Parathyroid adenoma (tissue), 2 donors: ENCODE measurements around the gene PROKR2.

Experiments
- H2AFZ ChIP-seq: fragments of 300-600 bp; sonication (generic); one replicate; pipeline ENCODE4 v1.7.0; 2017; ENCODE audit warnings: antibody characterized with exemption, mild to moderate bottlenecking
- H3K27ac ChIP-seq: fragments of 300-600 bp; sonication (generic); one replicate; pipeline ENCODE4 v1.7.0; 2017
- H3K27me3 ChIP-seq: fragments of 300-600 bp; sonication (generic); one replicate; pipeline ENCODE4 v1.7.0; 2017; ENCODE audit warnings: low read length; ENCODE audit not compliant: control insufficient read depth, insufficient read depth
- H3K36me3 ChIP-seq: fragments of 300-600 bp; sonication (generic); one replicate; pipeline ENCODE4 v1.7.0; 2017; ENCODE audit warnings: low read length; ENCODE audit not compliant: control insufficient read depth, insufficient read depth
- H3K4me1 ChIP-seq: fragments of 300-600 bp; sonication (generic); one replicate; pipeline ENCODE4 v1.7.0; 2017; ENCODE audit warnings: control low read depth
- H3K4me2 ChIP-seq: fragments of 300-600 bp; sonication (generic); one replicate; pipeline ENCODE4 v1.7.0; 2017; ENCODE audit warnings: low read length
- H3K4me3 ChIP-seq: fragments of 300-600 bp; sonication (generic); one replicate; pipeline ENCODE4 v1.7.0; 2017; ENCODE audit warnings: low read depth, low read length
- H3K79me2 ChIP-seq: fragments of 300-600 bp; sonication (generic); one replicate; pipeline ENCODE4 v1.7.0; 2017; ENCODE audit warnings: control low read depth
- H3K9ac ChIP-seq: fragments of 300-600 bp; sonication (generic); one replicate; pipeline ENCODE4 v1.7.0; 2017; ENCODE audit warnings: mild to moderate bottlenecking
- H3K9me3 ChIP-seq: fragments of 300-600 bp; sonication (generic); one replicate; pipeline ENCODE4 v1.7.0; 2017; ENCODE audit warnings: low read length; ENCODE audit not compliant: control insufficient read depth
- CTCF ChIP-seq: fragments of 300-600 bp; sonication (generic); IDR thresholded peaks from one replicate; pipeline ENCODE4 v1.7.0; 2017; ENCODE audit warnings: antibody characterized with exemption, mild to moderate bottlenecking
- donor health status: primary hyperparathyroidism.

Gene PROKR2

GRCh38 chr20:5316188-5317158 lies at the start of gene PROKR2:
Gene PROKR2 (minus strand): TSS chr20:5316954. CDS start chr20:5314369, 2,585 bp downstream.
- no peaks in the 10 kb centered on the region for H3K4me1 ChIP-seq
- no peak within 1 kb of the TSS for H3K27ac ChIP-seq
- peak within 1 kb of the TSS; percentile 31 for H3K4me3 ChIP-seq
- no peak within 1 kb of the TSS for H2AFZ ChIP-seq
- peaks cover 5% of the 10 kb centered on the region for H3K27me3 ChIP-seq
- H3K9ac ChIP-seq = no peak within 1 kb of the TSS
- no peaks in the 10 kb centered on the region for H3K79me2 ChIP-seq
- no peaks in the 10 kb centered on the region for H3K36me3 ChIP-seq
- H3K4me2 ChIP-seq = peak within 1 kb of the TSS; percentile 38
- H3K9me3 ChIP-seq = no peaks in the 10 kb centered on the region
- TF ChIP-seq CTCF = no peak

- Histone ChIP-seq H3K4me2 (no peak overlapping the region), H2AFZ (no peak overlapping the region), H3K36me3 (no peaks in the 10 kb centered on the region), H3K4me3 (no peak overlapping the region), H3K9me3 (peaks cover 6% of the 10 kb centered on the region), H3K9ac (no peak overlapping the region), H3K27me3 (no peaks in the 10 kb centered on the region), H3K79me2 (no peaks in the 10 kb centered on the region), H3K27ac (no peak overlapping the region), H3K4me1 (no peaks in the 10 kb centered on the region)
- no peak for TF ChIP-seq CTCF
Observed at GRCh38 chr20:5364997-5365597, 48.3 kb upstream of the PROKR2 start.

GRCh38 chr20:5364136-5364821 lies 47.5 kb upstream of the PROKR2 start:
- Histone ChIP-seq H2AFZ (no peak overlapping the region), H3K4me2 (no peak overlapping the region), H3K36me3 (no peaks in the 10 kb centered on the region), H3K79me2 (no peaks in the 10 kb centered on the region), H3K27ac (no peak overlapping the region), H3K27me3 (no peaks in the 10 kb centered on the region), H3K4me1 (no peaks in the 10 kb centered on the region), H3K4me3 (no peak overlapping the region), H3K9me3 (peaks cover 6% of the 10 kb centered on the region), H3K9ac (no peak overlapping the region)
- TF ChIP-seq CTCF = no peak

GRCh38 chr20:5362771-5363170 lies 46.0 kb upstream of the PROKR2 start:
- Histone ChIP-seq H3K79me2 (no peaks in the 10 kb centered on the region), H3K27ac (no peak overlapping the region), H3K9ac (no peak overlapping the region), H3K9me3 (peaks cover 6% of the 10 kb centered on the region), H3K4me1 (no peaks in the 10 kb centered on the region), H3K4me2 (no peak overlapping the region), H3K36me3 (no peaks in the 10 kb centered on the region), H2AFZ (no peak overlapping the region), H3K4me3 (no peak overlapping the region), H3K27me3 (no peaks in the 10 kb centered on the region)
- TF ChIP-seq CTCF = no peak
